Measurements from ENCODE around the gene IL18RAP. TPM values are rescaled to one million over a fixed set of nuclear protein-coding genes. Genes with fewer than 3 reads are reported as not detected.

IL18RAP gene, protein sequence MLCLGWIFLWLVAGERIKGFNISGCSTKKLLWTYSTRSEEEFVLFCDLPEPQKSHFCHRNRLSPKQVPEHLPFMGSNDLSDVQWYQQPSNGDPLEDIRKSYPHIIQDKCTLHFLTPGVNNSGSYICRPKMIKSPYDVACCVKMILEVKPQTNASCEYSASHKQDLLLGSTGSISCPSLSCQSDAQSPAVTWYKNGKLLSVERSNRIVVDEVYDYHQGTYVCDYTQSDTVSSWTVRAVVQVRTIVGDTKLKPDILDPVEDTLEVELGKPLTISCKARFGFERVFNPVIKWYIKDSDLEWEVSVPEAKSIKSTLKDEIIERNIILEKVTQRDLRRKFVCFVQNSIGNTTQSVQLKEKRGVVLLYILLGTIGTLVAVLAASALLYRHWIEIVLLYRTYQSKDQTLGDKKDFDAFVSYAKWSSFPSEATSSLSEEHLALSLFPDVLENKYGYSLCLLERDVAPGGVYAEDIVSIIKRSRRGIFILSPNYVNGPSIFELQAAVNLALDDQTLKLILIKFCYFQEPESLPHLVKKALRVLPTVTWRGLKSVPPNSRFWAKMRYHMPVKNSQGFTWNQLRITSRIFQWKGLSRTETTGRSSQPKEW
- total RNA-seq = 0.07 TPM in 1 of 2 replicates, not detected in the other

GRCh38 chr2:102422910-102423309, at the start of gene IL18RAP:
IL18RAP (plus strand) TSS chr2:102423160; CDS start chr2:102423278, 118 bp downstream.

DNA sequence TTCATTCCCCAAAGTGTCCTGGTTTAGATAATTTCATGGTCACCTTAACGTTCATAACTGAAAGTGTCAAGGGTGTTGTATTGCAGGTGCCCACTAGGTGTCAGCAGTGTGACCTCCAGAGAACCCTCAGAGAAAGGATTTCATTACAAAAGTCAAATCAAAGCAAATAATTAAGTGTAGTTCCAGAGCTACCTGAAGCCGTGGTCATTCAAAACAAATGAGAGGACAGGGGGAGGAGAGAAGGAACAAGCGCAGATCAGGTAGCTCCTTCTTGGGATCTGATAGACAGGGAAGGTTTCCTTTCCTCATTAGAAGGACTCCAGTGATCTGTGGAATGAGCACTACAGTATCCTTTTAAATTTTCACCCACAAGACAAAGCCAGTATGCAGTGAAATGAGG, 50.1 kb downstream of the IL18RAP start, which contains the start of gene SLC9A4:
Gene SLC9A4, plus strand, starts transcription at position 207 of the 400 bp plus-strand sequence. CDS start 534 bp downstream, outside the sequence.

Other genes starting within 250 kb of the IL18RAP start
- gene IL1RL2, start 236.1 kb upstream of the IL18RAP start, total RNA-seq = 1.6 and 2.8 TPM in 2 replicates
- 4.3 and 40.2 TPM in 2 replicates for gene IL1RL1, start 111.6 kb upstream of the IL18RAP start, total RNA-seq
- gene IL18R1, start 67.4 kb upstream of the IL18RAP start, total RNA-seq = 2.3 and 8.3 TPM in 2 replicates
- gene SLC9A4, start 50.1 kb downstream of the IL18RAP start, total RNA-seq = 0.03 TPM in 1 of 2 replicates, not detected in the other
- gene SLC9A2, start 196.4 kb downstream of the IL18RAP start, total RNA-seq = not detected in 2 replicates

Measured in smooth muscle cell of the pulmonary artery (primary cell).